DND-41 (cell line): Measurements from ENCODE around the gene PET100.
"Not testable (repeated sequence)": the region's sequence is repeated elsewhere in the genome, so short reads cannot be mapped to it uniquely, and the experiment has no call there.

Experiments used
- CTCF ChIP-seq: IDR thresholded peaks from 2 replicates; pipeline ENCODE4 v1.5.1; 2012; ENCODE audit warnings: borderline replicate concordance, low read length, moderate library complexity, mild to moderate bottlenecking; ENCODE audit not compliant: poor library complexity, severe bottlenecking; ENCODE audit errors: extremely low read depth
- EZH2 ChIP-seq: IDR thresholded peaks from 3 replicates; pipeline ENCODE4 v1.6.1; 2012; ENCODE audit warnings: borderline replicate concordance, low read depth, mild to moderate bottlenecking, moderate library complexity, low read length, inconsistent platforms; ENCODE audit not compliant: severe bottlenecking

DNA sequence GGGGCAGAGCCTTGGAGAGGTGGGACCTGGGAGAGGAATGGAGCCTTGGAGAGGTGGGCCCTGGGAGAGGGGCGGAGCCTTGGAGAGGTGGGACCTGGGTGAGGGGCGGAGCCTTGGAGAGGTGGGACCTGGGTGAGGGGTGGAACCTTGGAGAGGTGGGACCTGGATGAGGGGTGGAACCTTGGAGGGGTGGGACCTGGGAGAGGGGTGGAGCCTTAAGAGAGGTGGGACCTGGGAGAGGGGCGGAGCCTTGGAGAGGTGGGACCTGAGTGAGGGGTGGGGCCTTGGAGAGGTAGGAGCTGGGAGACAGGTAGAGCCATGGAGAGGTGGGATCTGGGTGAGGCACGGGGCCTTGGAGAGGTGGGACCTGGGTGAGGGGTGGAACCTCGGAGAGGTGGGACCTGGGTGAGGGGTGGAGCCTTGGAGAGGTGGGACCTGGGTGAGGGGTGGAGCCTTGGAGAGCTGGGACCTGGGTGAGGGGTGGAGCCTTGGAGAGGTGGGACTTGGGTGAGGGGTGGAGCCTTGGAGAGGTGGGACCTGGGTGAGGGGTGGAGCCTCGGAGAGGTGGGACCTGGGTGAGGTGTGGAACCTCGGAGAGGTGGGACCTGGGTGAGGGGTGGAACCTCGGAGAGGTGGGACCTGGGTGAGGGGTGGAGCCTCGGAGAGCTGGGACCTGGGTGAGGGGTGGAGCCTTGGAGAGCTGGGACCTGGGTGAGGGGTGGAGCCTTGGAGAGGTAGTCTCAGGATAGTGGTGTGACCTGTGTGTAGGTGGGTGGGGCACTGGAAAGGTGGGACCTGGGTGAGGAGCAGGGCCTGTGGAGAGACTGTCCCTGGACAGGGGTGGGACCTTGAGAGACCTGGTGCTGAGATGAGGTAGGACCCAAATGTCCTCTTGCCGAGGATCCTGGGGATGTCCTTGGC lies 14.3 kb downstream of the PET100 start:
- not testable (repeated sequence) for TF ChIP-seq EZH2, CTCF
